H1 (cell line): ENCODE results near the gene MED16. TPM values are rescaled to one million over a fixed set of nuclear protein-coding genes. Genes with fewer than 3 reads are reported as not detected.

Experiments used
- NRF1 ChIP-seq: IDR thresholded peaks from 2 replicates; pipeline ENCODE4 v1.6.1; 2011; ENCODE audit warnings: mild to moderate bottlenecking, low read depth, low read length, improper control_type of control experiment
- USF2 ChIP-seq: IDR thresholded peaks from 2 replicates; pipeline ENCODE4 v1.6.1; 2011; ENCODE audit warnings: low read length, improper control_type of control experiment
- polyA plus RNA-seq, 7 experiments: library from polyadenylated mRNA; depleted of rRNA in 3 of 7; stranded (reverse) in 5 of 7; unstranded in 2 of 7; fragments of >200 nt in 5 of 7; fragments of 200-250 nt in 2 of 7; gene quantifications; 1 replicate in 5 of 7; 2 replicates in 1 of 7; 4 replicates in 1 of 7; pipeline versions ENCODE4 v1.2.1 to v1.2.3, GENCODE V29; 2011 to 2013; ENCODE audit warnings: missing spikeins in 2 of 7, mixed read lengths in 2 of 7
- total RNA-seq: library from RNA; stranded (reverse); fragmentation: NEBNext Ultra II Directional; extraction: Animal tissue kit (Norgen Biotek cat#: 25700); gene quantifications from 2 replicates; pipeline ENCODE4 v1.2.1, GENCODE V29; 2021

Gene MED16
- total and polyA plus RNA-seq, 2 of the 8 experiments (the other 6 are each of a cell fraction or from before 2014, with no cell fraction given): 51.0 to 67.2 TPM

GRCh38 chr19:831407-832369 is 61.3 kb downstream of the MED16 start (continued):
- TF ChIP-seq USF2 (no peak), NRF1 (no peak)
